GM12878 (cell line): Measurements from ENCODE around the gene ZNF668.

Source experiments
- BRCA1 ChIP-seq: IDR thresholded peaks from 2 replicates; pipeline ENCODE4 v1.6.1; 2011; ENCODE audit warnings: low read depth, low read length, improper control_type of control experiment
- EZH2 ChIP-seq: IDR thresholded peaks from 2 replicates; pipeline ENCODE4 v1.6.1; 2012; ENCODE audit warnings: low read depth, mild to moderate bottlenecking, control low read depth, inconsistent platforms, low read length, borderline replicate concordance; ENCODE audit not compliant: control insufficient read depth
- FOXK2 ChIP-seq: fragments of 450-650 bp; IDR thresholded peaks from 2 replicates; pipeline ENCODE4 v1.6.1; 2017; ENCODE audit warnings: mild to moderate bottlenecking, moderate library complexity
- KDM1A ChIP-seq: fragments of 200-600 bp; sonication (generic); IDR thresholded peaks from 2 replicates; pipeline ENCODE4 v1.6.1; 2016; ENCODE audit warnings: borderline replicate concordance
- MAX ChIP-seq: IDR thresholded peaks from 2 replicates; pipeline ENCODE4 v1.6.1; 2012; ENCODE audit warnings: low read depth, low read length, improper control_type of control experiment
- NRF1 ChIP-seq: conservative IDR thresholded peaks from 2 replicates; pipeline ENCODE4 v1.6.1; 2011; ENCODE audit warnings: mild to moderate bottlenecking, low read depth, low read length, improper control_type of control experiment
- PAX8 ChIP-seq: fragments of 450-650 bp; IDR thresholded peaks from 2 replicates; pipeline ENCODE4 v1.6.1; 2017; ENCODE audit warnings: mild to moderate bottlenecking, moderate library complexity
- POLR2A ChIP-seq: IDR thresholded peaks from 2 replicates; pipeline ENCODE4 v1.6.1; 2011; ENCODE audit warnings: low read depth, mild to moderate bottlenecking, low read length
- TAF1 ChIP-seq: IDR thresholded peaks from 2 replicates; pipeline ENCODE4 v1.6.1; 2011; ENCODE audit warnings: mild to moderate bottlenecking, low read depth, low read length, borderline replicate concordance
- TCF7 ChIP-seq: IDR thresholded peaks from 2 replicates; pipeline ENCODE4 v1.6.1; 2014; ENCODE audit warnings: antibody characterized with exemption, borderline replicate concordance
- USF1 ChIP-seq: IDR thresholded peaks from 2 replicates; pipeline ENCODE4 v1.6.1; 2011; ENCODE audit warnings: borderline replicate concordance, low read depth, mild to moderate bottlenecking, moderate library complexity, mixed read lengths, low read length; ENCODE audit not compliant: insufficient read depth; ENCODE audit errors: extremely low read length
- TF ChIP-seq, protein P1 (sequence below), 3 experiments: IDR thresholded peaks in 2 of 3; conservative IDR thresholded peaks in 1 of 3; 2 replicates each; pipeline ENCODE4 v1.5.1; 2011; ENCODE audit warnings: low read depth in 3 of 3, low read length in 3 of 3, mild to moderate bottlenecking in 3 of 3, control low read depth in 2 of 3, moderate library complexity in 2 of 3, inconsistent platforms in 1 of 3, mixed read lengths in 1 of 3; ENCODE audit not compliant: control insufficient read depth in 2 of 3, insufficient read depth in 1 of 3; ENCODE audit errors: extremely low read depth in 1 of 3
- TF ChIP-seq, protein P2 (sequence below): IDR thresholded peaks from 2 replicates; pipeline ENCODE4 v1.6.1; 2011; ENCODE audit warnings: low read depth, low read length, improper control_type of control experiment, borderline replicate concordance
- TF ChIP-seq, protein P3 (sequence below): fragments of 450-650 bp; IDR thresholded peaks from 2 replicates; pipeline ENCODE4 v1.6.1; 2017; ENCODE audit warnings: mild to moderate bottlenecking, moderate library complexity

GRCh38 chr16:31064882-31065461, 9.1 kb downstream of the ZNF668 start:
- TF ChIP-seq, protein P1, sequence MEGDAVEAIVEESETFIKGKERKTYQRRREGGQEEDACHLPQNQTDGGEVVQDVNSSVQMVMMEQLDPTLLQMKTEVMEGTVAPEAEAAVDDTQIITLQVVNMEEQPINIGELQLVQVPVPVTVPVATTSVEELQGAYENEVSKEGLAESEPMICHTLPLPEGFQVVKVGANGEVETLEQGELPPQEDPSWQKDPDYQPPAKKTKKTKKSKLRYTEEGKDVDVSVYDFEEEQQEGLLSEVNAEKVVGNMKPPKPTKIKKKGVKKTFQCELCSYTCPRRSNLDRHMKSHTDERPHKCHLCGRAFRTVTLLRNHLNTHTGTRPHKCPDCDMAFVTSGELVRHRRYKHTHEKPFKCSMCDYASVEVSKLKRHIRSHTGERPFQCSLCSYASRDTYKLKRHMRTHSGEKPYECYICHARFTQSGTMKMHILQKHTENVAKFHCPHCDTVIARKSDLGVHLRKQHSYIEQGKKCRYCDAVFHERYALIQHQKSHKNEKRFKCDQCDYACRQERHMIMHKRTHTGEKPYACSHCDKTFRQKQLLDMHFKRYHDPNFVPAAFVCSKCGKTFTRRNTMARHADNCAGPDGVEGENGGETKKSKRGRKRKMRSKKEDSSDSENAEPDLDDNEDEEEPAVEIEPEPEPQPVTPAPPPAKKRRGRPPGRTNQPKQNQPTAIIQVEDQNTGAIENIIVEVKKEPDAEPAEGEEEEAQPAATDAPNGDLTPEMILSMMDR (IDR thresholded peaks at IDR 0.05 in 2 of 3, conservative IDR thresholded peaks at IDR 0.05 in 1 of 3; ENCODE audit: control insufficient read depth in 2 of 3, extremely low read depth in 1 of 3, insufficient read depth in 1 of 3, low read depth in 3 of 3, low read length in 3 of 3) = no peak
- TF ChIP-seq USF1 (no peak), BRCA1 (no peak), EZH2 (no peak), TCF7 (no peak), POLR2A (no peak), TAF1 (no peak), NRF1 (no peak), KDM1A (no peak), MAX (no peak), PAX8 (no peak), FOXK2 (no peak)
- TF ChIP-seq, protein P2, sequence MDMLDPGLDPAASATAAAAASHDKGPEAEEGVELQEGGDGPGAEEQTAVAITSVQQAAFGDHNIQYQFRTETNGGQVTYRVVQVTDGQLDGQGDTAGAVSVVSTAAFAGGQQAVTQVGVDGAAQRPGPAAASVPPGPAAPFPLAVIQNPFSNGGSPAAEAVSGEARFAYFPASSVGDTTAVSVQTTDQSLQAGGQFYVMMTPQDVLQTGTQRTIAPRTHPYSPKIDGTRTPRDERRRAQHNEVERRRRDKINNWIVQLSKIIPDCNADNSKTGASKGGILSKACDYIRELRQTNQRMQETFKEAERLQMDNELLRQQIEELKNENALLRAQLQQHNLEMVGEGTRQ = no peak
- TF ChIP-seq, protein P3, sequence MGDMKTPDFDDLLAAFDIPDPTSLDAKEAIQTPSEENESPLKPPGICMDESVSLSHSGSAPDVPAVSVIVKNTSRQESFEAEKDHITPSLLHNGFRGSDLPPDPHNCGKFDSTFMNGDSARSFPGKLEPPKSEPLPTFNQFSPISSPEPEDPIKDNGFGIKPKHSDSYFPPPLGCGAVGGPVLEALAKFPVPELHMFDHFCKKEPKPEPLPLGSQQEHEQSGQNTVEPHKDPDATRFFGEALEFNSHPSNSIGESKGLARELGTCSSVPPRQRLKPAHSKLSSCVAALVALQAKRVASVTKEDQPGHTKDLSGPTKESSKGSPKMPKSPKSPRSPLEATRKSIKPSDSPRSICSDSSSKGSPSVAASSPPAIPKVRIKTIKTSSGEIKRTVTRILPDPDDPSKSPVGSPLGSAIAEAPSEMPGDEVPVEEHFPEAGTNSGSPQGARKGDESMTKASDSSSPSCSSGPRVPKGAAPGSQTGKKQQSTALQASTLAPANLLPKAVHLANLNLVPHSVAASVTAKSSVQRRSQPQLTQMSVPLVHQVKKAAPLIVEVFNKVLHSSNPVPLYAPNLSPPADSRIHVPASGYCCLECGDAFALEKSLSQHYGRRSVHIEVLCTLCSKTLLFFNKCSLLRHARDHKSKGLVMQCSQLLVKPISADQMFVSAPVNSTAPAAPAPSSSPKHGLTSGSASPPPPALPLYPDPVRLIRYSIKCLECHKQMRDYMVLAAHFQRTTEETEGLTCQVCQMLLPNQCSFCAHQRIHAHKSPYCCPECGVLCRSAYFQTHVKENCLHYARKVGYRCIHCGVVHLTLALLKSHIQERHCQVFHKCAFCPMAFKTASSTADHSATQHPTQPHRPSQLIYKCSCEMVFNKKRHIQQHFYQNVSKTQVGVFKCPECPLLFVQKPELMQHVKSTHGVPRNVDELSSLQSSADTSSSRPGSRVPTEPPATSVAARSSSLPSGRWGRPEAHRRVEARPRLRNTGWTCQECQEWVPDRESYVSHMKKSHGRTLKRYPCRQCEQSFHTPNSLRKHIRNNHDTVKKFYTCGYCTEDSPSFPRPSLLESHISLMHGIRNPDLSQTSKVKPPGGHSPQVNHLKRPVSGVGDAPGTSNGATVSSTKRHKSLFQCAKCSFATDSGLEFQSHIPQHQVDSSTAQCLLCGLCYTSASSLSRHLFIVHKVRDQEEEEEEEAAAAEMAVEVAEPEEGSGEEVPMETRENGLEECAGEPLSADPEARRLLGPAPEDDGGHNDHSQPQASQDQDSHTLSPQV = no peak
